NCI-H1930 (cell line): ENCODE results near the gene TP53BP2.
"Not testable (repeated sequence)": the region's sequence is repeated elsewhere in the genome, so short reads cannot be mapped to it uniquely, and the experiment has no call there.

Source experiments
- DNase-seq, 2 experiments: peaks; one replicate each; lab custom pipeline; 2025; lab: John Stamatoyannopoulos, UW

TP53BP2 gene

GRCh38 chr1:223761411-223761810 is 84.3 kb downstream of the TP53BP2 start:
- DNase-seq, result no peak

GRCh38 chr1:223760833-223761232 is 84.9 kb downstream of the TP53BP2 start:
- DNase-seq, result no peak

- DNase-seq, result no peak
Observed at GRCh38 chr1:223759273-223759672, 86.5 kb downstream of the TP53BP2 start.

GRCh38 chr1:223758734-223759133 is 87.0 kb downstream of the TP53BP2 start:
- no peak for DNase-seq

- DNase-seq, result no peak
Observed at GRCh38 chr1:223756806-223757700, 88.7 kb downstream of the TP53BP2 start.

GRCh38 chr1:223755992-223756775 is 89.6 kb downstream of the TP53BP2 start:
- DNase-seq, result no peak

GRCh38 chr1:223755432-223755792 is 90.3 kb downstream of the TP53BP2 start:
- DNase-seq, result no peak

- no peak for DNase-seq
Observed at GRCh38 chr1:223754681-223755431, 90.9 kb downstream of the TP53BP2 start.

- DNase-seq, result no peak
Observed at GRCh38 chr1:223752721-223753515, 92.8 kb downstream of the TP53BP2 start.

- DNase-seq, result no peak
Observed at GRCh38 chr1:223751696-223752095, 94.1 kb downstream of the TP53BP2 start.

- no peak for DNase-seq
Observed at GRCh38 chr1:223750730-223751570, 94.8 kb downstream of the TP53BP2 start.

GRCh38 chr1:223748773-223749733 is 96.7 kb downstream of the TP53BP2 start:
- no peak for DNase-seq

GRCh38 chr1:223748405-223748772 is 97.4 kb downstream of the TP53BP2 start:
- DNase-seq, result no peak

GRCh38 chr1:223747838-223748335 is 97.9 kb downstream of the TP53BP2 start:
- no peak for DNase-seq

- DNase-seq, result no peak
Observed at GRCh38 chr1:223745731-223746130, 100.0 kb downstream of the TP53BP2 start.

GRCh38 chr1:223742856-223743517 is 102.8 kb downstream of the TP53BP2 start:
- no peak for DNase-seq

- DNase-seq, result no peak
Observed at GRCh38 chr1:223741861-223742260, 103.9 kb downstream of the TP53BP2 start.

GRCh38 chr1:223740038-223740736 is 105.6 kb downstream of the TP53BP2 start:
- not testable (repeated sequence) for DNase-seq
